Spleen (tissue), 11 donors: ENCODE measurements around the gene PCED1A. TPM values are rescaled to one million over a fixed set of nuclear protein-coding genes. Genes with fewer than 3 reads are reported as not detected.

Source experiments
- DNase-seq: peaks from one replicate; pipeline ENCODE4 v3.0.0-alpha.2; 2020
- H3K27ac ChIP-seq, 8 donors: fragments of 200-600 bp; sonication (generic) in 7 of 8; 1 replicate in 4 of 8; 2 replicates in 4 of 8; pipeline versions ENCODE4 v1.5.0 to v1.8.0; 2016 to 2021; ENCODE audit warnings: inconsistent platforms in 4 of 8, mild to moderate bottlenecking in 4 of 8, moderate library complexity in 1 of 8
- H3K27me3 ChIP-seq, 7 donors: fragments of 200-600 bp; sonication (generic) in 6 of 7; replicated peaks in 1 of 7; 1 replicate in 4 of 7; 2 replicates in 3 of 7; pipeline versions ENCODE4 v1.5.0 to v1.8.0; 2016 to 2021; ENCODE audit warnings: inconsistent platforms in 3 of 7, mild to moderate bottlenecking in 1 of 7
- H3K36me3 ChIP-seq, 6 donors: fragments of 200-600 bp; sonication (generic) in 5 of 6; 1 replicate in 4 of 6; 2 replicates in 2 of 6; pipeline versions ENCODE4 v1.5.0 to v1.8.0; 2016 to 2021; ENCODE audit warnings: inconsistent platforms in 2 of 6
- H3K4me1 ChIP-seq, 6 donors: fragments of 200-600 bp; sonication (generic) in 5 of 6; 1 replicate in 3 of 6; 2 replicates in 3 of 6; pipeline versions ENCODE4 v1.5.0 to v1.8.0; 2016 to 2021; ENCODE audit warnings: inconsistent platforms in 3 of 6
- H3K4me3 ChIP-seq, 8 donors: fragments of 200-600 bp; sonication (generic) in 7 of 8; 1 replicate in 4 of 8; 2 replicates in 4 of 8; pipeline versions ENCODE4 v1.5.0 to v1.8.0; 2016 to 2021; ENCODE audit warnings: inconsistent platforms in 4 of 8, mild to moderate bottlenecking in 4 of 8, moderate library complexity in 2 of 8
- H3K9me3 ChIP-seq, 8 donors: fragments of 200-600 bp; sonication (generic) in 7 of 8; 1 replicate in 4 of 8; 2 replicates in 4 of 8; pipeline versions ENCODE4 v1.5.0 to v1.8.0; 2016 to 2021; ENCODE audit warnings: inconsistent platforms in 4 of 8
- CTCF ChIP-seq, 11 experiments: fragments of 200-600 bp in 7 of 11; fragments of 450-650 bp in 4 of 11; sonication (generic) in 4 of 11; IDR thresholded peaks in 8 of 11; conservative IDR thresholded peaks in 3 of 11; 1 replicate in 7 of 11; 2 replicates in 4 of 11; pipeline versions ENCODE4 v1.4.0 to v1.8.0; 2016 to 2021; ENCODE audit warnings: antibody characterized with exemption in 11 of 11, inconsistent platforms in 4 of 11, mild to moderate bottlenecking in 1 of 11
- POLR2A ChIP-seq, 3 donors: fragments of 450-650 bp; IDR thresholded peaks; one replicate each; pipeline ENCODE4 v1.5.1; 2017; ENCODE audit warnings: antibody characterized with exemption in 3 of 3, mild to moderate bottlenecking in 1 of 3
- POLR2AphosphoS5 ChIP-seq, 3 donors: sonication (generic); formaldehyde crosslinking; IDR thresholded peaks; one replicate each; pipeline ENCODE4 v1.5.1; 2017; ENCODE audit warnings: antibody characterized with exemption in 3 of 3
- WGBS, 5 donors: extraction: QIAGEN DNeasy Blood & Tissue Kit in 3 of 5; methylation state at CpG; one replicate each; pipeline versions ENCODE4 v1.1.5 to v1.1.7; 2013 to 2018; 5-methylcytosine and 5-hydroxymethylcytosine counted together
- intact Hi-C: fragments of 100-400 bp; cut with DNase I; formaldehyde crosslinking; loops from one replicate; pipeline ENCODE4 v1.15.0; 2023; ENCODE audit warnings: low total_unique reads
- polyA plus RNA-seq, 3 donors: library from polyadenylated mRNA; stranded (reverse); fragments of 200-250 nt; gene quantifications; one replicate each; pipeline ENCODE4 v1.2.1, GENCODE V29; 2013
- total RNA-seq, 7 donors: library from RNA; depleted of rRNA in 3 of 7; stranded (reverse); fragments of >200 nt in 3 of 7; fragmentation: NEBNext Ultra II Directional in 4 of 7; extraction: Animal tissue kit (Norgen Biotek cat#: 25700) in 4 of 7; gene quantifications; one replicate each; pipeline versions ENCODE4 v1.1.0 to v1.2.1, GENCODE V29; 2016 to 2021
- donor health status: healthy with polysubstance abuse.
- donor health status: DM: no; HTN: no; CAD: no; lungs with moderate emphysema.
- donor health status: DM: no; HTN: no; CAD: no.
- donor health status: Bipolar disorder and iron deficiency.
- donor health status: healthy.
- donor health status: DM: no; HTN: no; CAD: no.
- donor health status: DM: yes; HTN: yes; CAD: no.

PCED1A gene
- total and polyA plus RNA-seq, 10 donors = 38.2 to 165 (median 56.9) TPM

- Histone ChIP-seq H3K4me3 (no peak overlapping the region), H3K9me3 (no peaks in the 10 kb centered on the region), H3K36me3 (peaks cover 0 to 79% (median 60%) of the 10 kb centered on the region in 6 donors), H3K27ac (peak overlapping the region in 3 of 8 donors; percentile 22 to 86 (median 50)), H3K4me1 (peaks cover 0 to 34% (median 12%) of the 10 kb centered on the region in 6 donors), H3K27me3 (no peaks in the 10 kb centered on the region)
- TF ChIP-seq POLR2A (IDR thresholded peaks at IDR 0.05) (no peak), CTCF (IDR thresholded peaks at IDR 0.05 in 8 of 11, conservative IDR thresholded peaks at IDR 0.05 in 3 of 11) (no peak), POLR2AphosphoS5 (IDR thresholded peaks at IDR 0.05) (no peak)
- 94 to 99% (median 95%) methylated on average over 11 to 12 of the region's 12 CpGs for WGBS, 5 donors
- no peak for DNase-seq
- intact Hi-C loops = no loop called here
Measured at GRCh38 chr20:2864626-2865025, 24.2 kb upstream of the PCED1A start.

- intact Hi-C loops = loop anchor here (10.0 kb wide), 1 partner anchor 175 kb away; no protein-coding TSS in a partner anchor
- Histone ChIP-seq H3K9me3 (no peaks in the 10 kb centered on the region), H3K27ac (no peak overlapping the region), H3K27me3 (no peaks in the 10 kb centered on the region), H3K36me3 (peaks cover 0 to 58% (median 41%) of the 10 kb centered on the region in 6 donors), H3K4me1 (peaks cover 0 to under 1% (median 0%) of the 10 kb centered on the region in 6 donors), H3K4me3 (no peak overlapping the region)
- 81 to 93% (median 89%) methylated on average over 4 of the region's 4 CpGs for WGBS, 5 donors
- DNase-seq = no peak
- no peak for TF ChIP-seq POLR2AphosphoS5 (IDR thresholded peaks at IDR 0.05)
- no peak for TF ChIP-seq CTCF (IDR thresholded peaks at IDR 0.05 in 8 of 11, conservative IDR thresholded peaks at IDR 0.05 in 3 of 11)
- TF ChIP-seq POLR2A (IDR thresholded peaks at IDR 0.05) = no peak
Measured at GRCh38 chr20:2859330-2860121, 19.1 kb upstream of the PCED1A start.

DNA sequence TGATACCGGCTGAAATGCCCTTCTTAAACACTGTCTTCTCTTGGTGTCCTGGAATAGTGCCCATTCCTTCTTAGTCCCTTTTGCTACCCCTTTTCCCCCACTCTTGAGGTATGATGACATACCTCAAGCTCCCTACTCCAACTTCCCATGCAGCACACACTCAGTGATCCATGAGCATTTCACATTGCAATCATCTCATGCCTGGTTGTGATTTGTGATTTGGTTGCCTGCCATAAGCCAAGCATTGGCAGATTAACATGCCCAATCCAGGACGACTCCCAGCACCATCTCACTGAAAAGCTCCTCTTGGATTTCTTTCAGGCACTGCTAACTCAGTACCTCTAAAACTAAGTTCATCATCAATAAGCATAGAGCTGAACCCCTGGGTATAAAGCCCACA lies 18.1 kb upstream of the PCED1A start:
- intact Hi-C loops = loop anchor here (10.0 kb wide), 1 partner anchor 174 kb away; no protein-coding TSS in a partner anchor
- H3K27ac ChIP-seq = no peak overlapping the region
- H3K9me3 ChIP-seq = no peaks in the 10 kb centered on the region
- WGBS, 5 donors = 94 to 100% (median 96%) methylated on average over 2 of the region's 2 CpGs
- peaks cover 0 to 49% (median 33%) of the 10 kb centered on the region in 6 donors for H3K36me3 ChIP-seq
- no peak overlapping the region for H3K4me3 ChIP-seq
- H3K27me3 ChIP-seq = no peaks in the 10 kb centered on the region
- no peak for DNase-seq
- TF ChIP-seq POLR2AphosphoS5 (IDR thresholded peaks at IDR 0.05) (no peak), CTCF (IDR thresholded peaks at IDR 0.05 in 8 of 11, conservative IDR thresholded peaks at IDR 0.05 in 3 of 11) (no peak), POLR2A (IDR thresholded peaks at IDR 0.05) (no peak)
- H3K4me1 ChIP-seq = no peaks in the 10 kb centered on the region

DNA sequence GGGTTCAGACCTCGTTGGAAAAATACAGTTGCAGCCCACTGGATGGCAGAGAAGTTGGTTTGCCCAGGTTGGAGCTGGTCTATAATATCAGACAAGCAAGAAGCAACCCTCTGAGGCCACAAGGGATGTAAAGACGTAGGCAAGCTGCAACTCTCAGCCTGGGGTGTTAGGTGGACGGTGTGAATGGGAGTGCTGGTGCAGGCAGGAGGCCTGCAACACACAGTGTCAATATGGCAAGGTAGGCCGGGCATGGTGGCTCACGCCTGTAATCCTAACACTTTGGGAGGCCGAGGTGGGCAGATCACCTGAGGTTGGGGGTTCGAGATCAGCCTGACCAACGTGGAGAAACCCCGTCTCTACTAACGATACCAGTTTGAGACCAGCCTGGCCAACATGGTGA lies 10.6 kb upstream of the PCED1A start:
- intact Hi-C loops = loop anchor here (10.0 kb wide), 1 partner anchor 166 kb away; no protein-coding TSS in a partner anchor
- no peaks in the 10 kb centered on the region for H3K27me3 ChIP-seq

More for the DNA sequence above, 10.6 kb upstream of the PCED1A start:
- Histone ChIP-seq H3K9me3 (no peaks in the 10 kb centered on the region), H3K4me1 (peaks cover 9 to 15% (median 12%) of the 10 kb centered on the region in 6 donors), H3K36me3 (peaks cover 0 to 20% (median 0%) of the 10 kb centered on the region in 6 donors), H3K4me3 (no peak overlapping the region), H3K27ac (peak overlapping the region in 2 of 8 donors; percentile 13 to 40)
- DNase-seq = no peak
- 88 to 94% (median 90%) methylated on average over 10 of the region's 10 CpGs for WGBS, 5 donors
- TF ChIP-seq POLR2A (IDR thresholded peaks at IDR 0.05) = no peak
- TF ChIP-seq POLR2AphosphoS5 (IDR thresholded peaks at IDR 0.05) = no peak
- TF ChIP-seq CTCF (IDR thresholded peaks at IDR 0.05 in 8 of 11, conservative IDR thresholded peaks at IDR 0.05 in 3 of 11) = no peak
